Gastroesophageal sphincter (tissue), 4 donors: Measurements from ENCODE around the gene CSF2. TPM values are rescaled to one million over a fixed set of nuclear protein-coding genes. Genes with fewer than 3 reads are reported as not detected.

Experiments used
- ATAC-seq: fragments of 150-250 bp; one replicate; pipeline ENCODE4 v1.9.1; 2016; ENCODE audit warnings: mild to moderate bottlenecking, moderate library complexity
- H3K27ac ChIP-seq, 4 donors: fragments of 200-600 bp; sonication (generic) in 3 of 4; 1 replicate in 3 of 4; 2 replicates in 1 of 4; pipeline ENCODE4 v1.5.1; 2016 to 2019
- H3K27me3 ChIP-seq: fragments of 200-600 bp; sonication (generic); one replicate; pipeline ENCODE4 v1.5.1; 2019
- H3K36me3 ChIP-seq, 2 donors: fragments of 200-600 bp; sonication (generic); one replicate each; pipeline ENCODE4 v1.5.1; 2019; ENCODE audit warnings: control low read depth in 1 of 2
- H3K4me1 ChIP-seq, 3 donors: fragments of 200-600 bp; sonication (generic); 1 replicate in 2 of 3; 2 replicates in 1 of 3; pipeline ENCODE4 v1.5.1; 2016 to 2019; ENCODE audit warnings: control low read depth in 2 of 3
- H3K4me3 ChIP-seq, 2 donors: fragments of 200-600 bp; sonication (generic); one replicate each; pipeline ENCODE4 v1.5.1; 2019; ENCODE audit warnings: mild to moderate bottlenecking in 1 of 2, moderate library complexity in 1 of 2
- H3K9me3 ChIP-seq, 3 donors: fragments of 200-600 bp; sonication (generic); one replicate each; pipeline ENCODE4 v1.5.1; 2017 to 2019; ENCODE audit warnings: control low read depth in 2 of 3
- EP300 ChIP-seq: sonication (generic); formaldehyde crosslinking; IDR thresholded peaks from one replicate; pipeline ENCODE4 v1.6.1; 2017; ENCODE audit warnings: antibody characterized with exemption, mild to moderate bottlenecking
- POLR2A ChIP-seq, 2 donors: fragments of 450-650 bp; IDR thresholded peaks; one replicate each; pipeline ENCODE4 v1.6.1; 2017; ENCODE audit warnings: antibody characterized with exemption in 2 of 2, mild to moderate bottlenecking in 2 of 2, moderate library complexity in 1 of 2
- POLR2AphosphoS5 ChIP-seq: sonication (generic); formaldehyde crosslinking; IDR thresholded peaks from one replicate; pipeline ENCODE4 v1.6.1; 2017; ENCODE audit warnings: antibody characterized with exemption
- WGBS, 2 donors: methylation state at CpG; one replicate each; pipeline ENCODE4 v1.1.5; 2018; ENCODE audit warnings: low coverage in 1 of 2; 5-methylcytosine and 5-hydroxymethylcytosine counted together
- total RNA-seq, 4 donors: library from RNA; depleted of rRNA; stranded (reverse); fragments of >200 nt; gene quantifications; one replicate each; pipeline ENCODE4 v1.1.0, GENCODE V29; 2016
- TF ChIP-seq, protein P1 (sequence below), 4 experiments: fragments of 200-600 bp in 2 of 4; fragments of 450-650 bp in 2 of 4; sonication (generic) in 1 of 4; IDR thresholded peaks; one replicate each; pipeline ENCODE4 v1.5.1; 2017 to 2019; ENCODE audit warnings: antibody characterized with exemption in 4 of 4, mild to moderate bottlenecking in 2 of 4, moderate library complexity in 2 of 4

Gene CSF2
- total RNA-seq, 4 donors from 2014 or later: 1.1 TPM; not detected in 3

DNA sequence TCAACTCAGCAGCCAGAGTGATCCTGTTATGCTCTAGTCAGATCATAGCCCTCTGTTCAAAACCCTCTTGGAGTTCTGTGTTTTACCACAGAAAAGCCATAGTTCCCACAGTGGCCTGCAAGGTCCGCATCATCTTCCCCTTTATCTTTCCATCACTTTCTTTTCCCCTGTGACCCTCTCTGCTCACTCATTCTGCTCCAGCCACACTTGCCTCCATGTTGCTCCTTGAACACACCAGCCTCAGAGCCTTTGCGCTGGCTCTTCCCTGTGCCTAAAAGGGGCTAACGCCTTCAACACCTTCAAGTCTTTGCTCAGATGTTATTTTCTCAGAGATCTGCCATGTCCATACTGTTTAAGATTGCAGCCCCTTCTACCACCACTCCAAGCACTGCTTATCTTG, 26.3 kb downstream of the CSF2 start:
- Histone ChIP-seq H3K27me3 (no peaks in the 10 kb centered on the region), H3K36me3 (no peaks in the 10 kb centered on the region), H3K4me1 (peaks cover 0 to 15% (median 12%) of the 10 kb centered on the region in 3 donors), H3K27ac (no peak overlapping the region), H3K4me3 (no peak overlapping the region), H3K9me3 (no peaks in the 10 kb centered on the region)
- WGBS, 2 donors: 81 to 93% methylated on average over 3 of the region's 3 CpGs
- TF ChIP-seq, protein P1, sequence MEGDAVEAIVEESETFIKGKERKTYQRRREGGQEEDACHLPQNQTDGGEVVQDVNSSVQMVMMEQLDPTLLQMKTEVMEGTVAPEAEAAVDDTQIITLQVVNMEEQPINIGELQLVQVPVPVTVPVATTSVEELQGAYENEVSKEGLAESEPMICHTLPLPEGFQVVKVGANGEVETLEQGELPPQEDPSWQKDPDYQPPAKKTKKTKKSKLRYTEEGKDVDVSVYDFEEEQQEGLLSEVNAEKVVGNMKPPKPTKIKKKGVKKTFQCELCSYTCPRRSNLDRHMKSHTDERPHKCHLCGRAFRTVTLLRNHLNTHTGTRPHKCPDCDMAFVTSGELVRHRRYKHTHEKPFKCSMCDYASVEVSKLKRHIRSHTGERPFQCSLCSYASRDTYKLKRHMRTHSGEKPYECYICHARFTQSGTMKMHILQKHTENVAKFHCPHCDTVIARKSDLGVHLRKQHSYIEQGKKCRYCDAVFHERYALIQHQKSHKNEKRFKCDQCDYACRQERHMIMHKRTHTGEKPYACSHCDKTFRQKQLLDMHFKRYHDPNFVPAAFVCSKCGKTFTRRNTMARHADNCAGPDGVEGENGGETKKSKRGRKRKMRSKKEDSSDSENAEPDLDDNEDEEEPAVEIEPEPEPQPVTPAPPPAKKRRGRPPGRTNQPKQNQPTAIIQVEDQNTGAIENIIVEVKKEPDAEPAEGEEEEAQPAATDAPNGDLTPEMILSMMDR (IDR thresholded peaks at IDR 0.05): no peak
- TF ChIP-seq POLR2A (IDR thresholded peaks at IDR 0.05): no peak
- no peak for TF ChIP-seq EP300
- TF ChIP-seq POLR2AphosphoS5: no peak
- no peak for ATAC-seq

DNA sequence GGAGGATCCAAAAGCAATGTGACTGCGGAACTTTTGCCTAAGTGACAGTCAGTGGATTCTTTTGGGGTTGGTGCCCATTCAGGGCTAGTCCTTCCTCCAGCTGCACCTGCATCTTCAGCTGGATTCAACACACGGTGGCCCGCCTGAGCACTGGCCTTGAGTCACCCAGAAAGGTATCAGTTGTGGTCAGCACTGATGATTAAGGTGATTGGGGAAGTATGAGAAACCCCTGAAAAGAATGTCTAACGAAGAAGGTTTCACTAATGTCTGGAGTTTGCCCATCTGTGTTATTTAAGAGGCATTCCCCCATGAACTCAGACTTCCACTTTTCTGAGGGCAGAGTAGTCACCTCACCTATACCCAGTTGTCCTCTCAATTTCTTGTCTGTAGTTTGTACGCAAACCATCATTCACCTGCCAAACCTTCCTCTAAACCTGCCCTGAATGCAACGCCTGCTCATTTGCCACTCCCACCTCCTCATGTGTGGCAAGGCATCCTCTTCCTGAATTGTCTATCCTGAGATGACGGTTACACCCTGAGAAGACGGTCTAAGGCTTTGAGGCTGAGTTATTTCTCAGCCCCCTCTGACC, 27.2 kb downstream of the CSF2 start:
- H3K4me3 ChIP-seq: no peak overlapping the region
- H3K27me3 ChIP-seq: no peaks in the 10 kb centered on the region
- H3K27ac ChIP-seq: no peak overlapping the region
- H3K36me3 ChIP-seq: no peaks in the 10 kb centered on the region
- H3K9me3 ChIP-seq: no peaks in the 10 kb centered on the region
- H3K4me1 ChIP-seq: peaks cover 0 to 15% (median 12%) of the 10 kb centered on the region in 3 donors
- ATAC-seq: no peak
- 76 to 83% methylated on average over 6 to 8 of the region's 8 CpGs for WGBS, 2 donors
- no peak for TF ChIP-seq POLR2AphosphoS5
- TF ChIP-seq POLR2A (IDR thresholded peaks at IDR 0.05): no peak
- TF ChIP-seq, protein P1 (IDR thresholded peaks at IDR 0.05): no peak
- no peak for TF ChIP-seq EP300

DNA sequence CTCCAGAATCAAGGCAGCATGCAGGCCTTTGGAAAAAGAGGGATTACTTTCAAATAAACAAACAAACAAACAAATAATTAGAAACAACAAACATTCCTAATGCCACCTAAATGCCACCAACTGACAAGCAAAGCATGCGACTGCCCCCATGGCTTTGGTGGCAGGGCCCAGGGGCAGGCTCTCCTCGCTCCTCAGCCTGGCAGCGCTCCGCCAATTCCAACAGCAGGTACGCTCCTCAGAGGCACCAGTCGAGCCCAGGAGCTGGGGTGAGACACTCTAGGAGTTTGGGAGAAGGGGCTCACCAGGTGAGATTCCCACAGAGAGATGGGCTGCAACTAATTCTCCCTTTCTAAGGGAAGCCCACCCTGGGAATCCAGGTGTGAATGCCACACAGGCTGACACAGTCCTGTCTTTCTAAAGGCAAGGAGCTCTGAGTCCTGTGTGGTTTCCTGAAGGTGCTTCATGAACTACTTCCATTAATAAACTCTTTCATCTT, 27.8 kb downstream of the CSF2 start:
- H3K4me1 ChIP-seq: peaks cover 0 to 15% (median 12%) of the 10 kb centered on the region in 3 donors
- no peaks in the 10 kb centered on the region for H3K27me3 ChIP-seq
- no peak for TF ChIP-seq POLR2AphosphoS5
- no peak for TF ChIP-seq EP300
- TF ChIP-seq POLR2A (IDR thresholded peaks at IDR 0.05): no peak
- TF ChIP-seq, protein P1 (IDR thresholded peaks at IDR 0.05): no peak
- no peak overlapping the region for H3K27ac ChIP-seq
- no peak for ATAC-seq
- no CpG with 5 or more reads among the region's 6 CpGs for WGBS, 2 donors
- no peak overlapping the region for H3K4me3 ChIP-seq
- H3K36me3 ChIP-seq: no peaks in the 10 kb centered on the region
- no peaks in the 10 kb centered on the region for H3K9me3 ChIP-seq

DNA sequence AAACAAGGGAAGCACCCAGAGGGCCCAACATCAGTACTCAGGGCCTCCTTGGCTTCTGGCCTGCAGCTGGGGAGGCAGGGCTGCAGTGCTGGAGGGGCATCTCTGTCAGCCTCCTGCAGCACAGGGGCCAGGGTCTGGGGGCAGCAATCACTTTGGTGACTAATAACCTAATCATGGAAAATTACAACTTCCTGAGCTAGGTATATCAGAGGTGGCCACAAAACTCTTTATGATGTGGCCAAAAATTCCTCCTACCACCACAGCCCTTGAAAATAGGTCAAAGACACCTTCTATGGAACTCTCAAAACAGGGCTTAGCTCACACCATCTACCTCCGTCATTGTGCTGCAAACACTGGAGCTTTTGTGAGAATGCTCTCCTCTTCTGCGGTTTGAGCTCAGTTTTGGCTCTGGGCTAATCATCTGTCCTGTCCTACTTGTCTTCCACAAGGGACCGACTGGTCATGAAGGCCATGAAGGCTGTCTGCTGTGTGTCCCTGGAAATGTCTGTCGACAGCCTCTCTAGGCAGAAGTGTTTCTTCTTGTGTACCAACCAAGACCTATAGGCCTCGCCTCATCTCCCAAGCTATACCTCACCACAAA, 28.6 kb downstream of the CSF2 start:
- TF ChIP-seq EP300 (no peak), POLR2AphosphoS5 (no peak), POLR2A (IDR thresholded peaks at IDR 0.05) (no peak)
- TF ChIP-seq, protein P1 (IDR thresholded peaks at IDR 0.05): no peak
- WGBS, 2 donors: 92 to 100% methylated on average over 2 to 3 of the region's 5 CpGs

DNA sequence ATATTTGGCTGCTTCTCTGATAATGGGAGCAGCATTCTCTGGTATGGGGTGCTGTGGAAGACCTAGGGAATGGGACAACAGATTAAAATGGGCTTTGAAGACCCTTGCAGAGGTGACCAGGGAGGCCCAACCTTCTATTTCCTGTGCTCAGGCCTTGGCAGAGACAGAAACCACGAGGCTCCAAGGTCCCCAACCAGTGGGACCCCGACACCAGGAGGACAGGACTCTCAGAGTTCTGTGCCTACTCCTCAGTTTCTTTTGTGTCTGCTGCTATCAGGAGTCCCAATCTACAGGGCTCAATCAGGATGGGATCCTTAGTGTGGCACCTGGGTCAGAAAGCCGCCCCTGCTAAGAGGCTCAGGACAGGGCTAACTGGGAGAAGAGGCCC, 29.3 kb downstream of the CSF2 start:
- no peak for ATAC-seq
- Histone ChIP-seq H3K9me3 (no peaks in the 10 kb centered on the region), H3K27ac (peak overlapping the region in 2 of 4 donors; percentile 31 to 42), H3K27me3 (no peaks in the 10 kb centered on the region), H3K4me1 (peaks cover 0 to 15% (median 12%) of the 10 kb centered on the region in 3 donors), H3K4me3 (no peak overlapping the region), H3K36me3 (no peaks in the 10 kb centered on the region)
- WGBS, 2 donors: 67% methylated on average over 1 of the region's 3 CpGs; no CpG with 5 or more reads in 1 of the 2 donors
- TF ChIP-seq, protein P1 (IDR thresholded peaks at IDR 0.05): no peak
- no peak for TF ChIP-seq POLR2AphosphoS5
- TF ChIP-seq POLR2A (IDR thresholded peaks at IDR 0.05): no peak
- TF ChIP-seq EP300: no peak

More for the DNA sequence above, 28.6 kb downstream of the CSF2 start:
- ATAC-seq: no peak
- Histone ChIP-seq H3K27me3 (no peaks in the 10 kb centered on the region), H3K4me1 (peaks cover 0 to 15% (median 12%) of the 10 kb centered on the region in 3 donors), H3K4me3 (no peak overlapping the region), H3K27ac (no peak overlapping the region), H3K9me3 (no peaks in the 10 kb centered on the region), H3K36me3 (no peaks in the 10 kb centered on the region)
